CMK (cell line): ENCODE results near the gene DNMT1.
"Not testable (repeated sequence)": the region's sequence is repeated elsewhere in the genome, so short reads cannot be mapped to it uniquely, and the experiment has no call there.

ENCODE experiments used
- DNase-seq: peaks from one replicate; pipeline ENCODE4 v3.0.0-alpha.2; 2010; ENCODE audit warnings: low read depth

DNMT1 gene

DNA sequence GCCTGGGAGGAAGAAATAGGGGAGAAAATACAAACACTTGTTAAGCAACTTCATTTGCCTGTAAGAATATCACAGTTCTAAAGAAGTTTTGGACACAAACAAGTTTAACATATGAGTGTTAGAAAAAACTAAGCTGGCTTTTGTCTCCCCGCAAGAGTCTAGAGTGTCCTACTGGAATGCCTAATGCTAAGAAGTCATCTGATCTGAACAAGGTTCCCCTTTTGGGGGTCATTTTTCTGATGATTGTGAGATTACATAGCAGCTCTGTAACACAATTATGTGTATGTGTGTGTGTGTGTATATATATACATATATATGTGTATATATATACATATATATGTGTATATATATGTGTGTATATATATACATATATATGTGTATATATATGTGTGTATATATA is 12.7 kb downstream of the DNMT1 start:
- no peak for DNase-seq

DNA sequence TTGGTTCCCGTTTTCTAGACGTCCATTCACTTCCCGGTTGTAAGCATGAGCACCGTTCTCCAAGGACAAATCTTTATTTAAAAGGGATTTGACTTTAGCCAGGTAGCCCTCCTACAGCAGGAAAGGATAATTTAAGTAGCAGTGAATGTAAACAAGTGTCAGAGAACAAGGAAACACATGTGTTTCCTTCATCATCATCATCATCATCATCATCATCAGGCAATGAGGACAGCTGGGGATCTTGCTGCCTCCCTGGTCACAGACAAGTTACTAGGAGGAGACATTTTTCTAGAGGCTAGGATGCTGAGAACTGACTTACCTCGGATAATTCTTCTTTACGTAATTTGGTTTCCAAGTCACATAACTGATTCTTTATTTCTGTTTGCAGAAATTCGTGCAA is 14.3 kb downstream of the DNMT1 start:
- DNase-seq: no peak

DNA sequence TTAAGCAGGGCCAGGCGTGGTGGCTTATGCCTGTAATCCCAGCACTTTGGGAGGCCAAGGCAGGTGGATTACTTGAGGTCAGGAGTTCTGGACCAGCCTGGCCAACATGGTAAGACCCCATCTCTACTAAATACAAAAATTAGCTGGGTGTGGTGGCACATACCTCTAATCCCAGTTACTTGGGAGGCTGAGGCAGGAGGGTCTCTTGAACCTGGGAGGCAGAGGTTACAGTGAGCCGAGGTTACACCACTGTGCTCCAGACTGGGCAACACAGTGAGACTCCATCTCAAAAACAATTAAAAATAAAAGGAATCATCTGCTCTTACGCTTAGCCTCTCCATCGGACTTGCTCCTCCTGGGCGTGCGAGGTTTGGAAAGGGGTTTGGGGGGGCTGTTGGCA is 14.7 kb downstream of the DNMT1 start:
- DNase-seq: not testable (repeated sequence)

DNA sequence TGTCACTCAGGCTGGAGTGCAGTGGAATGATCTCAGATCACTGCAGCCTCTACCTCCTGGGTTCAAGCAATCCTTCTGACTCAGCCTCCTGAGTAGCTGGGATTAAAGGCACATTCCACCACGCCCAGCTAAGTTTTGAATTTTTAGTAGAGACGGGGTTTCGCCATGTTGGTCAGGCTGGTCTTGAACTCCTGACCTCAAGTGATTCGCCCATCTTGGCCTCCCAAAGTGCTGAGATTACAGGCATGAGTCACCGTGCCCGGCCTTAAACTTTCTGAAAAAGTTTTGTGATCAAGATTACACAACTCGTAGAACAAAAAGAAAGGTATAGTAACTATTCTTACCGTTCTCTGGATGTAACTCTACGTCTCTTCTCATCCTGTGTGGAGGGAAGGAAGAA is 21.2 kb downstream of the DNMT1 start:
- DNase-seq: no peak

DNA sequence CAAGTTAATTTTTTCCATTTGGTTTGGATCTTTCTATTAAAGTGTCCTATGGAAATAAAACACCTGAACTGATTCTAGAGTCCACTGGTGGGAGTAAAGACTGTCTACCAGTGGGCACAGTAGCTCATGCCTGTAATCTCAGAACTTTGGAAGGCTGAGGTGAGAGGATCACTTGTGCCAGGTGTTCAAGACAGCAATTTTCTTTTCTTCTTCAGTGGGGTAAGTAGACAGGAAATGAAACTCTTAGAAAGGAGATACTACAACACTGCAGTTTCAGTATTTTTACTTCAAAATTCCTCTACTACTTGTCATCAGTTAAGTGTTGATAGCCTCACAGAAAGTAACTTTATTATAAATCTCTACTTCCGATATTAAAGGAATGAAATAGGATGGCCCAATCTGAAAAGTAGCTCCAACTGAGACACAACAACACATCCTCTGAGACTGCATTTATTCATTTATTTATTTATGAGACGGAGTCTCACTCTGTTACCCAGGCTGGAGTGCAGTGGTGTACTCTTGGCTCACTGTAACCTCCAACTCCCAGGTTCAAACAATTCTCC is 26.3 kb downstream of the DNMT1 start:
- DNase-seq: no peak

DNA sequence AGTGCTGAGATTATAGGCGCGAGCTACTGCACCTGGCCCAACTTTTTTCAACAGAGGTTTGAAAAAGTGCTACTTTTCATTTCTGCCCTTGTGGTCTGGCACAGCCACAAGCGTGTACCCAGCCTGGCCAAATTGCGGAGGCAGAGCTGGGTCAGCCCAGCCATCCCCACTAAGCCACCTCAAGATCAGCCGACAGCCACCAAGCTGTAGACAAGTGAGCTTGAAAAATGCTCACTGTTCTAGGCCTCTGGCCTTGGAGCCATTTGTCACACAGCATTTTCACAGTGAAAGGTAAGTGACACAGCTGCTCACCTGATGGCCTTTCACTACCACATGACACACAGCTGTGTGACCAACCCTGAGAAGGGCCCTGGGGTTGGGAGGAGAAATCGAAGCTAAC is 27.3 kb downstream of the DNMT1 start:
- DNase-seq: no peak

DNA sequence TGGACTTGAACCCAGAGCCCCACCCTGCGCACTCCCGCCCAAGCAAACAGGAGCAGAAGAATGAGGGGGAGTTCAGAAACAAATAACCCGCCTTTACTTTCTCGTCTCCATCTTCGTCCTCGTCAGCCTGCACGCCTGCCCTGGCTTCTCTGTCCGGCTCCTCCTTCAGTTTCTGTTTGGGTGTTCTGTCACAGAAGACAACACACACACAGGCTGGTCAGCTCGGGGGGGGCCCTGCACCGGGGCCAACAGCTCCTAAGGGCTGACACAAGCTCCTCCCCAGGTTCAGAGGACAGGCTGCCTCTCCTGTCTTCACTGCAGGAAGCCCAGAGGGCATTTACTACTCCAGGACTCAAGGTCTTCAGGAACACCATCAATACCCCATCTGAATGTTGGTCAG is 28.3 kb downstream of the DNMT1 start:
- DNase-seq: not testable (repeated sequence)

DNA sequence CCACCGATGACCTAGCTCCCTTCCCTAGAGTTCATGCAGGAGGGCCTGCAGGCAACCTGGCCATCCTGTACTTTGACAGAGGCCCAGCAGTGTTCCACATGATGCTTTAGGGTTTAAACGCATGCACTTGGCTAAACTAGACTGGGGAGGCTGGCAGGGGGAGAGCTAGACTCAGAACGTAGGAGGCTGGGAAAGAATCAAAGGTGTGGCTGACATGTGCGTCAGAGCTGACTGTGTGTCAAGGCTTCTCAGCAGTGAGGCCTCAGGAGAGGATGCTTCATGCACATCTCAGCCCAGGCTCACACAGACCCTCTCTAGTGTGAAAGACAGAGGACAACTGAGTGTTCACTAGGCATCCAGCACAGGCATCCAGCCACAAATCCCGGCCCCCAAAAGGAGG is 28.7 kb downstream of the DNMT1 start:
- no peak for DNase-seq

DNA sequence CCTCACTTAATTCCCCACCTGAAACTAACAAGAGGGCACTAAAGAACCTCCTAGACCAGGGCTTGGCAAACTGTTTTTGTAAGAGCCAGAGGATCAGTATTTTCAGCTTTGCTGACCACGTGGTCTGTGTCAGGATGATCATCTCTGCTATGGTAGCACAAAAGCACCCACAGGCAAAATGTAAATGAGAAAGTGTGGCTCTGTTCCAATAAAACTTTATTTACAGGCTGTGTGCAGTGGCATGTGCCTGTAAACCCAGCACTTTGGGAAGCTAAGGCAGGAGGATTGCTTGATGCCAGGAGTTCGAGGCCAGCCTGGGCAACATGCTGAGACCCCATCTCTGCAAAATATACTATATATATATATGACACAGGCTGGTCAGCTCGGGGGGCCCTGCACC is 31.2 kb downstream of the DNMT1 start:
- no peak for DNase-seq

DNA sequence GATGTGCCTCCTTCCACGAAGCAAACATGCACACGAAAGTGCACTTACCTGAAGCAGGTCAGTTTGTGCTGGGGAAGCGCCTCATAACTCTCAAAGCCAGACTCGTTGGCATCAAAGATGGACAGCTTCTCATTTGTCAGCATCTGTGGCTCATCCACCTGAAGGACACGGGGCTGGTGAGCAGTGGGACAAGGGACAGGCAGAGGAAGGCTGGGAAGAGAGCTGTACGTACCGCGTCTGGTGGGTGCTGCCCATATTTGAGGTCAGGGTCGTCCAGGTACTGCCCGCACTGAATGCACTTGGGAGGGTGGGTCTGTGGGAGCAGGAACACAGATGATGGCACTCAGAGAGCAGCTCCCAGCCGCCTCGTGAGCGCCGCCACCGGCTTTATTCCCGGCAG is 35.1 kb downstream of the DNMT1 start:
- DNase-seq: no peak

DNA sequence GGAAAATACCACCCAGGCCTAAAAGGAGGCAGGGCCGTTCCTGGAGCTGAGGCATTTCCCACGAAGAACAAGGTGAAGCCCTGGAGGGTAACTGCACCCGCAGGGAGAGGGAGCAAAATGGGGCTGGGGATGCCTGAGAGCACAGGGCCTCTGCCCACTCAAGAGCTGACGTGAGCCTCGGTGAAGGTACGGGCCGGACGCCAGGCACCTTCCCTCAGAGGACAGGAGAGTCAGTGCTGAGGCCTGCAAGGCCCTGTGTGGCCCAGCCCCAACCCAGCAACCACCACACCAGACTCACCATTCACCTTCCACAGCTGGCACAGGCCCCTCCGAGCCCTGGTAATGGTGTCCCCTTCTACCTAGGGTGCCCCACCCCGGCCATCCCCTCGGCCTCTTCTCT is 36.3 kb downstream of the DNMT1 start:
- no peak for DNase-seq

DNA sequence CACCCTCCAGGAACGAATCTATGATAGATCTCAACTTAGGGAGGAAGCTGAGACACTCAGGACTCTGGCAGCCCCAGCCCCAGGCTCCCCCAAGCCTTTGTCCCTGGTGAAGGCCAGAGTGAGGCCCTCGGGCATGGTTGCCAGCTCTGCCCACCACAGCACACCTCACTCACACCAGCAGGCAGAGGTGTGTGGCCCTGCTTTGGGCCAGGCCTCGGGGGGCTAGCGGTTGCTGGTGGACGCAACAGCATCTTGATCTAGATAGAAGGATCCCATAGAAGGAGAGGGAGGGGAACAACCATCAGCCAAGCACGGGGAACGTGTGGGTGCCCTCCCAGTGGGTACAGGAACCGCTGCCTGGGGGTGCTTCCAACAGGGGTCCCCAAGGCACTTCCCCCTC is 36.7 kb downstream of the DNMT1 start:
- DNase-seq: no peak

DNA sequence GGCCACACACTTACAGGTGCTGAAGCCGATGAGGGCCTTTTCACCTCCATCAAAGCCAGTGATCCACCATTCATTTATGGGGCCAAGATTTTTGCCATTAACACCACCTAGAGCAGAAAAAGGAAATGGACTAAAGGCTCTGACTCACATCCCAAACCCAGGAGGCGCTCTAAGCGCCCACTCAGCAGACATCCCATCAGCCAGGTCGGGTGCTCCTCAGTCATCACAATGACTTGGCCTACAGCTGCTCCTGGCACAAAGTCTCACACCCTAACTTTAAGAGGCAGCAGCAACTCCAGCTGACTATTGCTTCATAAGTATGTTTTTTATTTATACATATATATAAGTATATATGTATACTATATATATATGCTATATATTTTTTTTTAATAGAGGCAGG is 38.9 kb downstream of the DNMT1 start:
- DNase-seq: no peak

DNA sequence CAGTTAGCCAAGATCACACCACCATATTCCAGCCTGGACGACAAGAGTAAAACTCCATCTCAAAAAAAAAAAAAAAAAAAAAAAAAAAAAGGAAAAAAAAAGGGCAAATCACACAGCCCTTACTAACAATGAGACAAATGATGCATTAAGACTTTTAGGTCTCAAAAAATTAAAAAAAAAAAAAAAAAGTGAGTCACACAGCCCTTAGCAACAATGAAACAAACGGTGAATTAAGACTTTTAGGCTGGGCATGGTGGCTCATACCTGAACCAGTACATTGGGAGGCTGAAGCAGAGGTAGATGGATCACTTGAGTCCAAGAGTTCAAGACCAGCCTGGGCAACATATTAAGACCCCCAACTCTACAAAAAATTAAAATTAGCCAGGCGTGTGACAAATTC is 42.7 kb downstream of the DNMT1 start:
- DNase-seq: no peak

DNA sequence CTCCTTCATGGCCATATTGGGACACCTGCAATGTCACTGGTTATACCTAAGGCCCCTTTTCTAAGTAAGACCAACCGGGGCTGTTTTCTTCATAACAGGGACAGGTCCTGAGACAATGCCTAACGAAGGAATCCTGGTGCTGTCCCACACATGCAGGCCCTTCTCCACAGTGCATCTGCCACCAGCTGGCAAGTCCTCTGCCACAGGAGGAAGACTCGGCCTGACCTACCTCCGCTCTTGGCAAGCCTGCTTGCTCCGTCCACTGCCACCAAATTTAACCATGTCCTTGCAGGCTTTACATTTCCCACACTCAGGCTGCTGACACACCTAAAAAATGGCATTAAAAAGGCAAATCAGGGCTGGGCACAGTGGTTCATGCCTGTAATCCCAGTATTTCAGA is 43.2 kb downstream of the DNMT1 start:
- no peak for DNase-seq

DNA sequence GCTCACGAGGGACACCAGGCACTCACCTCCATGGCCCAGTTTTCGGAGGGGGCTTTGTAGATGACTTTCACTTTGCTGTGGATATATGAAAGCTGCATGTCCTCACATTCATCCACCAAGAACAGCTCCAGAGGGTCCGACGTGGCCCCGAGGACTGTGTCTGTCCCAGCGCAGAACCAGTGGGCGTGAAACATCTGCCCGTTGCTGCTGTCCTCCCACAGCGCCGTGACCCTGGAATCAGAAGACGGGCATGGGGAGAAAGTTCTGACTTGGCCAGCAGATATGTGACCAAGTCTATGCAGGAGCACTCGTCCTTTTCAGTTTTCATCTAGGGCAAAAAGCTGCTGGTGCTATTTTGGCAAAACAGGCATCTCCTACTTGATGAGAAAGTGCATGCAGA is 45.3 kb downstream of the DNMT1 start:
- DNase-seq: no peak

DNA sequence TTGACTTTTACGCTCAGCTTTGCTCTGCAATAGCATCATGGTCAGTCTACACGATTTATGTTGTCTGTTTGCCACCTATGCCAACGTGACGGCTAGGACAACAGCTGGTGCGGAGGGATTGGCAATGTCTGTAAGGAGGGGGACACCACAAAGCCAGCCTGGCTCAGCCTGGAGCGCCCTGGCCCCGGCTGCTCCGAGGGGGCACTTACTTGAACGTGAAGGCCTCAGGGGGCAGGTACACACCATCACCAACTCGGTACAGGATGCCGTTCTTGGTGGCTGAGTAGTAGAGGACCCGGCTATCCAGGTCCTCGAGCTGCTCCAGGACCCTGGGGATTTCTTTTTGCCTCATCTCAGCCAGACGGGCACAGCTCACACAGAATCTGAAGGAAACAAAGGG is 48.6 kb downstream of the DNMT1 start:
- no peak for DNase-seq

DNA sequence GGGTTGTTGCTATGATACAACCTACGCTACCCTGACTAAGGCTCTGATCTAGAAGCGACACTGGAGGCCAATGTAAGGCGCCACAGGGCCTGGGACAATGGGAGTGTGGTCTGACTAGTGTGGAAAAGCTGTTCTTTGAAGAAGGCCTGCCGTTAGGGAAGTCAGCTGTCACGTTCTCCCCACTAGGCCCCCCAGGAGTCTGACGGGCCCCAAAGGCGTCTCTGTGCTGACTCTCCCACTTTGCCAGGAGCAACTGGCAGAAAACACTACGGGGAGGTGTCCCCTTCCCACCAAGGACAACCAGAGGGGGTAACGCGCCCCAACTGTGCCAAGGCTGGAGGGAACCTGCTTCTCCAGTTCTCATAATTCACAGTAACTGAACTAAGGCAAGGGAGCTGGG is 49.7 kb downstream of the DNMT1 start:
- no peak for DNase-seq

DNA sequence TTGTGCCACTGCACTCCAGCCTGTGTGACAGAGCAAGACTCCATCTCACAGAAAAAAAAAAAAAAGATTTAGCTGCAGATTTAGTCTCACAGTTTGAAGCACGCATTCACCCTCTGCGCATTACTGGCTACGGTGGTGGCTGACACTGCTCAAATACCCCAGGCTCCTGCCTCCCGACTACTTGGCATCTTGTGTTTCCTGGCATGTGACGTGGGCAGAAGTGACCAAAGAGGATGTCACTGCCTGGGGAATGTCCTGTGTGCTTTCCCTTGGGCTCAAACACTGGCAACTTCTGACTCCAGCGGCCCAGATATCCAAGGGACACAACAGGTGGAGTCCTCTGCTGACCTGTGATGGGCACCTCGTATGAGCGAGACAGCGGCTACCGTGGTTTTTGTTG is 50.4 kb downstream of the DNMT1 start:
- no peak for DNase-seq

DNA sequence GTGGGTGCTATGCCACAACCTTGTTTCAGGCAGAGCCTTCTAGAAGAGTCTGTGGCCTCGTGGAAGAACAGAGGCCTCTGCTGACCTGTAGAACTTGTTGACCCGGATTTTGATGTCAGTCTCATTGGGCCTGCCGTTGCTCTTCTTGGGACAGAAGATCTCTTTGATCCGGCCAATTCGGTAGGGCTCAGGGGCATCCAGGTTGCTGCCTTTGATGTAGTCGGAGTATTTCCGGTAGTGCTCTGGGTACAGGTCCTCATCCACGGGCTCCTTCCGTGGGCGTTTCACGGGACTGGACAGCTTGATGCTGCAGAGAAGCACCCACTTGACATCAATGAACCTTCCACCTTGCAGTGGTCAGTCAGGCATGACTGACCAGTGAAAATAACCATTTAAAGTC is 51.1 kb downstream of the DNMT1 start:
- no peak for DNase-seq

DNA sequence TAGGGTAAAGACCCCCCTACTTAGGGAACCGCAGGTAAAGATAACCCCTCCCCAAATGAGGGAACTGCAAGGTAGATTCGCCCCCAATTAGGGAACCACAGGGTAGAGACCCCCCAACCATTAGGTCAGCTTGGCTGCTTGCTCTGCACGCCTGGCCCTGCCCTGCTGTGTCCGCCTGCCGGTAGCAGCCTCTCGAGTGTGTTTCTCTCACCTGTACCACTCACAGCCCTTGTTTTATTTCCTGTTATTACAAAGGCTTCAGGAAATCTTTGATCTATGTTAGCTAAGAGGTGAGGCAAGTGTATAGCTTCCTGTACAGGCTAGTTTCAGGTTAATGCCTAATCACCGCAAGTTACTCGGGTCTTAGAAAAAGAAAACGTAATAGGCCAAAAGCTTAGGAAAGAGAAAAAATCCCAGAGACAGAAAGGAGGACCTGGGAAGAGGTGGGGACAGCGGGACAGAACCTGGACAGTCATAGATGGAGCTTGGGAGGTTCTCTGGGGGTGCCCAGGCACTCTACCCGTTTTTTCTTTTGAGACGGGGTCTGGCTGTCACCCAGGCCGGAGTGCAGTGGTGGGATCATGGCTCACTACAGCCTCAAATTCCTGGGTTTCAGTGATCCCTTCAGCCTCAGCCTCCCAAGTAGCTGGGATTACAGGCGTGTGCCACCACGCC is 51.9 kb downstream of the DNMT1 start:
- DNase-seq: no peak

DNA sequence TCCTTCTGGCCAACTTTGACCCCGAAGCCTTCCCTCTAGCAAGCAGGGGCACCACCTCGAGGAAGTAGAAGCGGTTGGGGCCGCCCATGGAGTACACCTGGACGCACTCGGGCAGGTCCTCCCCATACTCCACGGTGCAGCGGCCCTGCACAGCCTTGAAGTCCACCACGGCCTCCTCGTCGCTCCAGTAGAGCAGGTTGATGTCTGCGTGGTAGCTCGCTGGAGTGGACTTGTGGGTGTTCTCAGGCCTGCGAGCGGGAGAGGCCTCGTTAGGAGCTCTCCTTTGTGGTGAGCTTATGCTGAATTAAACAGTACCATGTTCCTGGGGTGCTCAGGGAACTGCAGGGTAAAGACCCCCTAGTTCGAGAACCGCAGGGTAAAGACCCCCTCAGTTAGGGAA is 52.8 kb downstream of the DNMT1 start:
- no peak for DNase-seq

DNA sequence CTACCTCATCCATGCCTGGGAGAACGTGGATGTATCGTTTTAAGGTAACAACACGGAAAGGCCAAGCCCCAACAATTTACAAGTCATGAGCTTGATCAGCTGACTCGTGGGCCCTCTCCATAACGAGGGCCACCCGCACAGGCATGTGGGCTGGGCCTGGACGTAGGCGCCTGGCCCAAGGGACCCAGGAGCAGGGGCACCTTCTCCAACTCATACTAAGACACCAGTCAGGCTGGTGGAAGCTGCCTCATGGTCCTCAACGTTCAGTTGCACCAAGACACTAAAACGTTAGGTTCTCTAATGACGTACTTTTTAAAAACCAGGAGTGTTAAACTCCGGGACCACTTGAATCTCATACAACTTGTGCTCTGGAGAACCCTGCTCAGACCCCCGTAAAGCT is 53.3 kb downstream of the DNMT1 start:
- no peak for DNase-seq

DNA sequence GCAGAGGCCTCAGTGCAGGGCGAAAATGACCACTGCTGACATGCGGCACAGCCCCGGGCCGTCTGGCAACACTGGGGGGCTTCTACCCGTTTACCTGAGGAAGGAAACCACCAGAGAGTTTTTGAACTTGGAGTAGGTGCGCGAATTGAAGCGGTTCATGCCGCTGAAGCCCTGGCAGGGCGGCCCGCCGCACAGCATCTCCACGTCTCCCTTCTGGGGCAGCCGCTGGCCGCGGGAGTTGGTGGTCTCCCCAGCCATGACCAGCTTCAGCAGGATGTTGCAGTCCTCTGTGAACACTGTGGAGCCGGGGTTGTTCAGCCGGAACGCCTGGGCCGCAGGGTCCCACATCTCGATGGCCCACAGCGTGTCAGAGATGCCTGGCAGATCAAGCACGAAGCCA is 54.8 kb downstream of the DNMT1 start:
- DNase-seq: no peak
